ENCODE measurements around the gene SLC30A3. TPM values are rescaled to one million over a fixed set of nuclear protein-coding genes. Genes with fewer than 3 reads are reported as not detected.
"Not testable (repeated sequence)": the region's sequence is repeated elsewhere in the genome, so short reads cannot be mapped to it uniquely, and the experiment has no call there.

The SLC30A3 gene
- total and polyA plus RNA-seq, 12 donors = 4.3 to 35.8 (median 10.4) TPM

DNA sequence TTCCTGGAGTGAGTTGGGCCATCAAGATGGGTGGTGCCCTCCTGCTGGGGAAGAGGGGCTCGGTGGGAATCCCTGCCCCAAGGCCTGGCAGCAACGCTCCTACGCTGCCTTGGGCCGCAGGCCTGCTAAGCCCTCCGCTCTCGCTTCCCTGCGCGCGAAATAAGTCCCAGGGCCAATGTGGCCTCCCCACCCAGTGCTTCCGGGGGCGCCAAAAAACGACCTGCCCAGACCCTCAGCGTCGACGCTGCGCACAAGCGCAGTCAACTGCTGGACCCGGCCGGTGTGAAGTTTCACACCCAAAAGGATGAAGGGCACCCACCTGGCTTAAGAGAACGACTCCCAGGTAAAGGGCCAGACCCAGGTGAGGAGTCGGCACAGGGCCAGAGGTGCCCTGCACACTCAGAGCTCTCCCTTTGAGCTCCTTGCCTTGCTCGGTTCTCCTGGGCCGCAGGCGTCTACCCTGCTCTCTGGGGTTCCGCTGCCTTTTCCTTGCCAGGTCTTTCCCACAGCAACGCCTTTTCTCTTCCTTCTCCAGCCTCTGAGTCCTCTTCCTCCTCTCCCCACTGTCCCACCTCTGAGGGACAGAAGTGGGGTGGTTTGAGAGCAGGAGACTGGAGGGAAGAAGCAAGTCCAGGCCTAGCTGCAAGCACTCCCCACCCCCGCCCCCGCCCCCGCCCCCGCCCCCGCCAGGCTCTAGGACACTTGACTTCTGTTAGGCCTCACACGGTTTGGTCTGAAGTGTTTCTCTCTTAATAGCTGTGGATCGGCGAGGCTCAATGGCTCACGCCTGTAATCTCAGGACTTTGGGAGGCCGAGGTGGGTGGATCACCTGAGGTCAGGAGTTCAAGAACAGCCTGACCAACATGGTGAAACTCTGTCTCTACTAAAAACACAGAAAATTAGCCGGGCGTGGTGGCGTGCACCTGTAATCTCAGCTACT lies 12.6 kb upstream of the SLC30A3 start, which contains the start of gene DNAJC5G:
TSS of gene DNAJC5G (plus strand) at position 223 of the 940 bp plus-strand sequence. CDS start 1,296 bp downstream, outside the sequence.
- peak within 1 kb of the TSS in 7 of 10 donors; percentile 61 to 87 (median 80) for H3K27ac ChIP-seq
- intact Hi-C loops (cut with DNase I) = no loop called here
- H3K9me3 ChIP-seq = no peaks in the 10 kb centered on the region
- peaks cover 0 to 14% (median 0%) of the 10 kb centered on the region in 7 donors for H3K27me3 ChIP-seq
- WGBS, 2 donors = 74 to 79% methylated on average over 39 of the region's 39 CpGs
- H3K36me3 ChIP-seq = no peaks in the 10 kb centered on the region
- no peak within 1 kb of the TSS for H3K4me3 ChIP-seq
- TF ChIP-seq, protein P1, sequence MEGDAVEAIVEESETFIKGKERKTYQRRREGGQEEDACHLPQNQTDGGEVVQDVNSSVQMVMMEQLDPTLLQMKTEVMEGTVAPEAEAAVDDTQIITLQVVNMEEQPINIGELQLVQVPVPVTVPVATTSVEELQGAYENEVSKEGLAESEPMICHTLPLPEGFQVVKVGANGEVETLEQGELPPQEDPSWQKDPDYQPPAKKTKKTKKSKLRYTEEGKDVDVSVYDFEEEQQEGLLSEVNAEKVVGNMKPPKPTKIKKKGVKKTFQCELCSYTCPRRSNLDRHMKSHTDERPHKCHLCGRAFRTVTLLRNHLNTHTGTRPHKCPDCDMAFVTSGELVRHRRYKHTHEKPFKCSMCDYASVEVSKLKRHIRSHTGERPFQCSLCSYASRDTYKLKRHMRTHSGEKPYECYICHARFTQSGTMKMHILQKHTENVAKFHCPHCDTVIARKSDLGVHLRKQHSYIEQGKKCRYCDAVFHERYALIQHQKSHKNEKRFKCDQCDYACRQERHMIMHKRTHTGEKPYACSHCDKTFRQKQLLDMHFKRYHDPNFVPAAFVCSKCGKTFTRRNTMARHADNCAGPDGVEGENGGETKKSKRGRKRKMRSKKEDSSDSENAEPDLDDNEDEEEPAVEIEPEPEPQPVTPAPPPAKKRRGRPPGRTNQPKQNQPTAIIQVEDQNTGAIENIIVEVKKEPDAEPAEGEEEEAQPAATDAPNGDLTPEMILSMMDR (IDR thresholded peaks at IDR 0.05) = no peak
- H3K4me1 ChIP-seq = peaks cover 0 to 51% (median 14%) of the 10 kb centered on the region in 9 donors
- no peak for ATAC-seq
- no peak for DNase-seq

DNA sequence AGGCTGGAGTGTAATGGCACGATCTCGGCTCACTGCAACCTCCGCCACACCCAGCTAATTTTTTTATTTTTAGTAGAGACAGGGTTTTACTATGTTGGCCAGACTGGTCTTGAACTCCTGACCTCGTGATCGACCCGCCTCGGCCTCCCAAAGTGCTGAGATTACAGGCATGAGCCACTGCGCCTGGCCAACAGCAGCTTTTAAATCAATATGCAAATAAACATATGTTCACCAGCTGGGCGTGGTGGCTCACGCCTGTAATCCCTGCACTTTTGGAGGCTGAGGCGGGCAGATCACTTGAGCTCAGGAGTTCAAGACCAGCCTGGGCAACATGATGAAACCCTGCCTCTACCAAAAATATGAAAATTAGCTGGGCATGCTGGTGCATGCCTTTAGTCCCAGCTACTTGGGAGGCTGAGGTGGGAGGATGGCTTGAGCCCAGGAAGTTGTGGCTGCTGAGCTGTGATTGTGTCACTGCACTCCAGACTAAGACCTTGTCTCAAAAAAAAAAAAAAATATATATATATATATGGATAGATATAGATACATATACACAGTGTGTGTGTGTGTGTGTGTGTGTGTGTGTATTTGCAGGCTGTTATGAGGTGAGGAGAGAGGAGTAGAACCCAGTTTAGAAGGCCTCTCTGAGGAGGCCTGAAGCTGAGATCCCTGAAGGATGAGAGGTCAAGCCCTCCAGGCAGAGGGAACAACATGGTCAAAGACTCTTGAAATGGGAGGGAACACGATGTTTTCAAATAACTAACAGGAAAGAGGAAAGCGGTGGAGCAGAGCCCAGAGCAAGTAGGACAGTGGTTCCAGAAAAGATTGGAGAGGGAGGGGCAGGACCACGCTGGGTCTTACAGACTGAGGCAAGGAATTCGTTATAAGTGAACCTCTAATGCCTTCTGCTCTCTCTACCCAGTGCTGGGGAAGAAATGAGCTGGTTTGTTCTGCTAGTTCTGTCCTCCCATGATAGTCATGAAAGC lies 10.0 kb upstream of the SLC30A3 start:
- intact Hi-C loops (cut with DNase I); H3K4me3 ChIP-seq; H3K9me3 ChIP-seq; DNase-seq; H3K36me3 ChIP-seq: not testable (repeated sequence)
- Histone ChIP-seq H3K4me1 (peaks cover 0 to 43% (median 15%) of the 10 kb centered on the region in 9 donors), H3K27ac (peak overlapping the region; percentile 53 to 87 (median 76)), H3K27me3 (peaks cover 0 to 37% (median 4%) of the 10 kb centered on the region in 7 donors)
- ATAC-seq = peak in 2 of 8 donors; percentile 5 to 40
- 53% methylated on average over 15 of the region's 15 CpGs for WGBS, 2 donors

DNA sequence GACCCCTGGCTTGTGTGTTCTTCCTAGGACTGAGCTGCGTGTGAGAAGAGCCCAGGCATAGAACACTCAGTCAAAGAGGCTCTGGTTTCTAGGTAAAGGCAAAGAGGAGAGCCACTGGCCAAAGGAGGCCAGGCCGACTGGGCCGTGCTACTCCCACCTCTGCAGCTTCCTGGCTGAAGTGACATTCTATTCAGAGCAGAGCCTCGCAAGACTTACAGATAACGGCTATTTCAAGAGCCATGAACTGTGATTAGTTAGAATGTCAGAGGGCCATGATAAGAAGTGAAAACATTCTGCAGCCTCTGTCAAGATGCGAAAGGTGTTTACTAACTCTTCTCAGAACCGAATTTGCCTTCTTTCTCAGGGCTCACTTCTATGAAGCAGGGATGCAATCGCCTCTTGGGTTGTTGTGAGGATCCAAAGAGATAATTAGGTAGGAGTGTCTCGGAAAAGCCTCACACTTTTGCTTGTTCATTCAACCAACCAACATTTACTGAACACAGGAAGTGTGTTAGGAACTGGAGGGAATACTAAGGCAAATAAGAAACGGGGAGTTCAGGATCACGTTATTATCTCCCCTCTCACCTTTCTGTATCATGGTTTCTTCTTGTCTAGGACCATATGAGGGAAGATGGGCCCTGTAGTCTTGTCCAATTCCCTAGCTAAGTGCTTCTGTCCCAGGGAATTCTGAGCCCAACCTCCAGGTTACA lies 8.9 kb upstream of the SLC30A3 start:
- WGBS, 2 donors = 13 to 28% methylated on average over 11 of the region's 11 CpGs
- no peaks in the 10 kb centered on the region for H3K36me3 ChIP-seq
- intact Hi-C loops (cut with DNase I) = no loop called here
- peak in 1 of 2 donors; percentile 46 for DNase-seq
- H3K27ac ChIP-seq = peak overlapping the region; percentile 53 to 87 (median 76)
- peak; percentile 77 to 94 (median 90) for ATAC-seq
- TF ChIP-seq, protein P1 (IDR thresholded peaks at IDR 0.05) = no peak
- no peaks in the 10 kb centered on the region for H3K9me3 ChIP-seq
- H3K4me3 ChIP-seq = no peak overlapping the region
- peaks cover 0 to 43% (median 15%) of the 10 kb centered on the region in 9 donors for H3K4me1 ChIP-seq
- peaks cover 0 to 39% (median under 1%) of the 10 kb centered on the region in 7 donors for H3K27me3 ChIP-seq

DNA sequence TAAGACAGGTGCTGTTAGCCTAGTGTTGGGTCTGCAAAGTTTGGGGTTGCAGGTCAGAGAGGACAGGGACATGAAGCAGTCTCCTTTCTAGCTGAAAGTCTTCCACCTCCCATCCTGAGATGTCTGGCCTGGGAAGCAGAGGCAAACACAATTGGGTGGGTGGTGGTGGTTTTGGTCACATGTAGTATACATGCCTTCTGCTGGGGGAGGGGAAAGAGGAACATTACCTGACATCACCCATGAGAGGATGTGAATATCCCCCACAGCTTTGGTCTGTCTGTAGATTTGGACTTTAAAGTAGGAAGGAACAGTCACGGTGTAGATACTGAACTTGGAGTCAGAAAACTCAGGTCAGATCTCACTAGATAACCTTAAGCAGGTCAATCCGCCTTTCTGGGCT lies 7.8 kb upstream of the SLC30A3 start:
- Histone ChIP-seq H3K36me3 (no peaks in the 10 kb centered on the region), H3K9me3 (no peaks in the 10 kb centered on the region), H3K4me3 (no peak overlapping the region), H3K27me3 (peaks cover 0 to 48% (median 4%) of the 10 kb centered on the region in 7 donors), H3K4me1 (peaks cover 0 to 44% (median 15%) of the 10 kb centered on the region in 9 donors), H3K27ac (peak overlapping the region; percentile 53 to 87 (median 76))
- WGBS, 2 donors = 48 to 56% methylated on average over 2 of the region's 2 CpGs
- ATAC-seq (no peak), DNase-seq (no peak)
- intact Hi-C loops (cut with DNase I) = no loop called here
- TF ChIP-seq, protein P1 (IDR thresholded peaks at IDR 0.05) = no peak
